AG04449 (cell line): ENCODE data around the gene C12orf56.
"Not testable (repeated sequence)": the region's sequence is repeated elsewhere in the genome, so short reads cannot be mapped to it uniquely, and the experiment has no call there.

Experiments
- CTCF ChIA-PET: fragments of 350-600 bp; formaldehyde crosslinking; extraction: SDS; loops from one replicate; lab custom pipeline; 2021; ENCODE audit warnings: antibody characterized with exemption; lab: Yijun Ruan, JAX
- POLR2A ChIA-PET: fragments of 400-600, 350-600 bp; formaldehyde crosslinking; extraction: SDS; loops from one replicate; lab custom pipeline; 2020; ENCODE audit warnings: antibody characterized with exemption, inconsistent platforms; lab: Yijun Ruan, JAX
- DNase-seq: peaks from one replicate; pipeline ENCODE4 v3.0.0-alpha.2; 2010; ENCODE audit warnings: low read depth, low spot score
- H3K4me3 ChIP-seq: 2 replicates; pipeline ENCODE4 v1.5.1; 2011; ENCODE audit warnings: low read depth, mild to moderate bottlenecking, control low read depth, low read length
- CTCF ChIP-seq: IDR thresholded peaks from one replicate; pipeline ENCODE4 v1.5.1; 2011; ENCODE audit warnings: mild to moderate bottlenecking, moderate library complexity, low read length, control low read depth, inconsistent platforms; ENCODE audit not compliant: insufficient read depth; ENCODE audit errors: missing control alignments

The C12orf56 gene

GRCh38 chr12:64383675-64384074 lies 6.9 kb downstream of the C12orf56 start:
- CTCF ChIA-PET: no interaction called here
- TF ChIP-seq CTCF: no peak
- POLR2A ChIA-PET: no interaction called here
- DNase-seq: no peak
- no peak overlapping the region for H3K4me3 ChIP-seq

- no peak for TF ChIP-seq CTCF
- ChIA-PET CTCF (no interaction called here), POLR2A (no interaction called here)
- no peak for DNase-seq
- H3K4me3 ChIP-seq: no peak overlapping the region
Observed at GRCh38 chr12:64362721-64363305, 27.7 kb downstream of the C12orf56 start.

GRCh38 chr12:64361173-64361572 lies 29.4 kb downstream of the C12orf56 start:
- CTCF ChIA-PET, H3K4me3 ChIP-seq, DNase-seq, POLR2A ChIA-PET: not testable (repeated sequence)

GRCh38 chr12:64356209-64356608 lies 34.3 kb downstream of the C12orf56 start:
- CTCF ChIA-PET, POLR2A ChIA-PET, DNase-seq, H3K4me3 ChIP-seq: not testable (repeated sequence)

- DNase-seq: no peak
- H3K4me3 ChIP-seq: no peak overlapping the region
- POLR2A ChIA-PET: no interaction called here
- CTCF ChIA-PET: no interaction called here
- no peak for TF ChIP-seq CTCF
Observed at GRCh38 chr12:64352181-64352580, 38.4 kb downstream of the C12orf56 start.

GRCh38 chr12:64351265-64351664 lies 39.3 kb downstream of the C12orf56 start:
- H3K4me3 ChIP-seq: no peak overlapping the region
- DNase-seq: no peak
- no peak for TF ChIP-seq CTCF
- POLR2A ChIA-PET: no interaction called here
- CTCF ChIA-PET: no interaction called here

GRCh38 chr12:64347630-64348029 lies 42.9 kb downstream of the C12orf56 start:
- POLR2A ChIA-PET: no interaction called here
- CTCF ChIA-PET: no interaction called here
- no peak overlapping the region for H3K4me3 ChIP-seq
- no peak for TF ChIP-seq CTCF
- no peak for DNase-seq

GRCh38 chr12:64344631-64345030 lies 45.9 kb downstream of the C12orf56 start:
- CTCF ChIA-PET, DNase-seq, POLR2A ChIA-PET: not testable (repeated sequence)

GRCh38 chr12:64340546-64340945 lies 50.0 kb downstream of the C12orf56 start:
- DNase-seq, CTCF ChIA-PET, POLR2A ChIA-PET, H3K4me3 ChIP-seq: not testable (repeated sequence)

More at GRCh38 chr12:64344631-64345030, 45.9 kb downstream of the C12orf56 start:
- H3K4me3 ChIP-seq: not testable (repeated sequence)
